RPMI7951 (cell line): Measurements from ENCODE around the gene SPACA5B. TPM values are rescaled to one million over a fixed set of nuclear protein-coding genes. Genes with fewer than 3 reads are reported as not detected.

Experiments used
- total RNA-seq: library from RNA; depleted of rRNA; stranded (reverse); fragments of >200 nt; shearing (Covaris generic); gene quantifications from 2 replicates; pipeline ENCODE4 v1.2.3, GENCODE V29; 2014; rRNA removed

SPACA5B gene
- total RNA-seq, 1 experiment from 2014 or later = not detected

Other genes starting within 250 kb of the SPACA5B start
- gene ZNF182, start 126.6 kb upstream of the SPACA5B start, total RNA-seq = 4.7 and 5.2 TPM in 2 replicates
- gene SPACA5, start 123.6 kb upstream of the SPACA5B start, total RNA-seq = 0.78 TPM in 1 of 2 replicates, not detected in the other
- 3.5 and 3.7 TPM in 2 replicates for gene ZNF630, start 59.0 kb upstream of the SPACA5B start, total RNA-seq
- gene SSX5, start 66.2 kb downstream of the SPACA5B start, total RNA-seq = not detected in 2 replicates
- 0.49 and 2.0 TPM in 2 replicates for gene SSX1, start 124.8 kb downstream of the SPACA5B start, total RNA-seq
- gene SSX3, start 226.1 kb downstream of the SPACA5B start, total RNA-seq = not detected in 2 replicates